ENCODE data around the gene PHF10.
"Not testable (repeated sequence)": the region's sequence is repeated elsewhere in the genome, so short reads cannot be mapped to it uniquely, and the experiment has no call there.

DNA sequence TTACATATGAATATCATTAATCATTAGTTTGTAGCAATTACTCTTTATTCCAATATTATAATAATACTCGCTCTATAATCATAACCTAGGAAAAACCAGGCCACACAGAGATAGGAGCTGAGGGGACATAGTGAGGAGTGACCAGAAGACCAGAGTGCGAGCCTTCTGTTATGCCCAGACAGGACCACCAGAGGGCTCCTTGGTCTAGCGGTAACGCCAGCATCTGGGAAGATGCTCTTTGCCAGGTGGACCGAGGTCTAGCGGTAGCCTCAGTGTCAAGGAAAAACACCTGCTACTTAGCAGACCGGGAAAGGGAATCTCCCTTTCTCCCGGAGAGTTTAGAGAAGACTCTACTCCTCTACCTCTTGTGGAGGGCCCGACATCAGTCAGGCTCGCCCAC is 27.2 kb downstream of the PHF10 start:
- TF ChIP-seq, protein P1, sequence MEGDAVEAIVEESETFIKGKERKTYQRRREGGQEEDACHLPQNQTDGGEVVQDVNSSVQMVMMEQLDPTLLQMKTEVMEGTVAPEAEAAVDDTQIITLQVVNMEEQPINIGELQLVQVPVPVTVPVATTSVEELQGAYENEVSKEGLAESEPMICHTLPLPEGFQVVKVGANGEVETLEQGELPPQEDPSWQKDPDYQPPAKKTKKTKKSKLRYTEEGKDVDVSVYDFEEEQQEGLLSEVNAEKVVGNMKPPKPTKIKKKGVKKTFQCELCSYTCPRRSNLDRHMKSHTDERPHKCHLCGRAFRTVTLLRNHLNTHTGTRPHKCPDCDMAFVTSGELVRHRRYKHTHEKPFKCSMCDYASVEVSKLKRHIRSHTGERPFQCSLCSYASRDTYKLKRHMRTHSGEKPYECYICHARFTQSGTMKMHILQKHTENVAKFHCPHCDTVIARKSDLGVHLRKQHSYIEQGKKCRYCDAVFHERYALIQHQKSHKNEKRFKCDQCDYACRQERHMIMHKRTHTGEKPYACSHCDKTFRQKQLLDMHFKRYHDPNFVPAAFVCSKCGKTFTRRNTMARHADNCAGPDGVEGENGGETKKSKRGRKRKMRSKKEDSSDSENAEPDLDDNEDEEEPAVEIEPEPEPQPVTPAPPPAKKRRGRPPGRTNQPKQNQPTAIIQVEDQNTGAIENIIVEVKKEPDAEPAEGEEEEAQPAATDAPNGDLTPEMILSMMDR (IDR thresholded peaks at IDR 0.05): not testable (repeated sequence)
- not testable (repeated sequence) for TF ChIP-seq POLR2AphosphoS5 (IDR thresholded peaks at IDR 0.05)
